Measurements from ENCODE around the gene PCNX3.
A peak's percentile ranks its signal among the peaks of the same experiment; 100 is the strongest.

Gene PCNX3

GRCh38 chr11:65588199-65589054, 27.1 kb upstream of the PCNX3 start:
- H3K4me1 Mint-ChIP-seq (ENCODE audit: low read depth): peaks cover 49% of the 10 kb centered on the region
- peak overlapping the region; percentile 75 for H3K4me3 Mint-ChIP-seq
- H3K36me3 Mint-ChIP-seq (ENCODE audit: low read depth): peaks cover 23% of the 10 kb centered on the region
- H3K27ac Mint-ChIP-seq: peak overlapping the region; percentile 94
- H3K27me3 Mint-ChIP-seq: no peaks in the 10 kb centered on the region
- H3K9me3 Mint-ChIP-seq: no peaks in the 10 kb centered on the region

GRCh38 chr11:65589444-65590239, 25.9 kb upstream of the PCNX3 start:
- Mint-ChIP-seq H3K27ac (peak overlapping the region; percentile 94), H3K4me1 (ENCODE audit: low read depth) (peaks cover 50% of the 10 kb centered on the region), H3K4me3 (no peak overlapping the region), H3K9me3 (no peaks in the 10 kb centered on the region), H3K36me3 (ENCODE audit: low read depth) (peaks cover 17% of the 10 kb centered on the region), H3K27me3 (no peaks in the 10 kb centered on the region)

GRCh38 chr11:65590240-65590738, 25.3 kb upstream of the PCNX3 start:
- no peak overlapping the region for H3K4me3 Mint-ChIP-seq
- H3K4me1 Mint-ChIP-seq (ENCODE audit: low read depth): peaks cover 50% of the 10 kb centered on the region
- no peaks in the 10 kb centered on the region for H3K27me3 Mint-ChIP-seq
- H3K9me3 Mint-ChIP-seq: no peaks in the 10 kb centered on the region
- no peak overlapping the region for H3K27ac Mint-ChIP-seq
- peaks cover 17% of the 10 kb centered on the region for H3K36me3 Mint-ChIP-seq (ENCODE audit: low read depth)

- Mint-ChIP-seq H3K27ac (no peak overlapping the region), H3K9me3 (no peaks in the 10 kb centered on the region), H3K4me3 (no peak overlapping the region), H3K36me3 (ENCODE audit: low read depth) (peaks cover 9% of the 10 kb centered on the region), H3K4me1 (ENCODE audit: low read depth) (peaks cover 42% of the 10 kb centered on the region), H3K27me3 (no peaks in the 10 kb centered on the region)
Observed at GRCh38 chr11:65591939-65592857, 23.4 kb upstream of the PCNX3 start.

GRCh38 chr11:65592858-65593517, 22.6 kb upstream of the PCNX3 start:
- Mint-ChIP-seq H3K4me1 (ENCODE audit: low read depth) (peaks cover 34% of the 10 kb centered on the region), H3K4me3 (no peak overlapping the region), H3K27me3 (no peaks in the 10 kb centered on the region), H3K9me3 (no peaks in the 10 kb centered on the region), H3K27ac (no peak overlapping the region), H3K36me3 (ENCODE audit: low read depth) (peaks cover 13% of the 10 kb centered on the region)

- Mint-ChIP-seq H3K36me3 (ENCODE audit: low read depth) (peaks cover 10% of the 10 kb centered on the region), H3K27ac (peak overlapping the region; percentile 65), H3K27me3 (no peaks in the 10 kb centered on the region), H3K4me1 (ENCODE audit: low read depth) (peaks cover 26% of the 10 kb centered on the region), H3K9me3 (no peaks in the 10 kb centered on the region), H3K4me3 (no peak overlapping the region)
Observed at GRCh38 chr11:65593518-65594414, 21.8 kb upstream of the PCNX3 start.

GRCh38 chr11:65595131-65595530, 20.4 kb upstream of the PCNX3 start:
- Mint-ChIP-seq H3K36me3 (ENCODE audit: low read depth) (peaks cover 14% of the 10 kb centered on the region), H3K27me3 (no peaks in the 10 kb centered on the region), H3K4me1 (ENCODE audit: low read depth) (peaks cover 14% of the 10 kb centered on the region), H3K4me3 (no peak overlapping the region), H3K27ac (no peak overlapping the region), H3K9me3 (no peaks in the 10 kb centered on the region)

- no peaks in the 10 kb centered on the region for H3K27me3 Mint-ChIP-seq
- H3K36me3 Mint-ChIP-seq (ENCODE audit: low read depth): peaks cover 9% of the 10 kb centered on the region
- H3K27ac Mint-ChIP-seq: no peak within 1 kb of the TSS
- H3K4me3 Mint-ChIP-seq: no peak within 1 kb of the TSS
- H3K4me1 Mint-ChIP-seq (ENCODE audit: low read depth): peaks cover 9% of the 10 kb centered on the region
- H3K9me3 Mint-ChIP-seq: no peaks in the 10 kb centered on the region
Observed at GRCh38 chr11:65595543-65596281, 19.9 kb upstream of the PCNX3 start, which contains the start of gene KCNK7. Gene KCNK7, minus strand, starts transcription at chr11:65595800. Its CDS starts 28 bp downstream, at chr11:65595772.

- H3K9me3 Mint-ChIP-seq: no peaks in the 10 kb centered on the region
- no peak overlapping the region for H3K27ac Mint-ChIP-seq
- no peaks in the 10 kb centered on the region for H3K27me3 Mint-ChIP-seq
- peaks cover 9% of the 10 kb centered on the region for H3K4me1 Mint-ChIP-seq (ENCODE audit: low read depth)
- H3K36me3 Mint-ChIP-seq (ENCODE audit: low read depth): peaks cover 9% of the 10 kb centered on the region
- no peak overlapping the region for H3K4me3 Mint-ChIP-seq
Observed at GRCh38 chr11:65596520-65596919, 19.1 kb upstream of the PCNX3 start.

- H3K4me1 Mint-ChIP-seq (ENCODE audit: low read depth): peaks cover 9% of the 10 kb centered on the region
- H3K27ac Mint-ChIP-seq: no peak overlapping the region
- H3K9me3 Mint-ChIP-seq: no peaks in the 10 kb centered on the region
- no peaks in the 10 kb centered on the region for H3K27me3 Mint-ChIP-seq
- H3K36me3 Mint-ChIP-seq (ENCODE audit: low read depth): peaks cover 13% of the 10 kb centered on the region
- H3K4me3 Mint-ChIP-seq: no peak overlapping the region
Observed at GRCh38 chr11:65598258-65598699, 17.3 kb upstream of the PCNX3 start.

GRCh38 chr11:65599216-65599954, 16.2 kb upstream of the PCNX3 start:
- Mint-ChIP-seq H3K36me3 (ENCODE audit: low read depth) (peaks cover 20% of the 10 kb centered on the region), H3K27ac (no peak overlapping the region), H3K27me3 (no peaks in the 10 kb centered on the region), H3K4me3 (no peak overlapping the region), H3K9me3 (no peaks in the 10 kb centered on the region), H3K4me1 (ENCODE audit: low read depth) (peaks cover 5% of the 10 kb centered on the region)

- peaks cover 5% of the 10 kb centered on the region for H3K4me1 Mint-ChIP-seq (ENCODE audit: low read depth)
- no peaks in the 10 kb centered on the region for H3K27me3 Mint-ChIP-seq
- H3K9me3 Mint-ChIP-seq: no peaks in the 10 kb centered on the region
- H3K27ac Mint-ChIP-seq: no peak overlapping the region
- no peak overlapping the region for H3K4me3 Mint-ChIP-seq
- H3K36me3 Mint-ChIP-seq (ENCODE audit: low read depth): peaks cover 20% of the 10 kb centered on the region
Observed at GRCh38 chr11:65599955-65600246, 15.7 kb upstream of the PCNX3 start.
